Measurements from ENCODE around the gene OR4K15. TPM values are rescaled to one million over a fixed set of nuclear protein-coding genes. Genes with fewer than 3 reads are reported as not detected.
"Not testable (repeated sequence)": the region's sequence is repeated elsewhere in the genome, so short reads cannot be mapped to it uniquely, and the experiment has no call there.

The OR4K15 gene
- total RNA-seq (not detected), polyA plus RNA-seq (ENCODE audit: insufficient read depth in 1 of 8, insufficient read length in 8 of 8, low replicate concordance in 1 of 8) (not detected)
- long read RNA-seq, donor 1, result 0 reads
- long read RNA-seq, donor 2, result 0 reads
- long read RNA-seq, donor 3, result 0 reads
- long read RNA-seq, donor 4, result 0 reads
- long read RNA-seq, donor 5, result 0 reads
- long read RNA-seq, donor 6, result 0 reads
- long read RNA-seq, donor 7, result 0 reads
- long read RNA-seq, donor 8, result 0 reads
- long read RNA-seq, donor 9, result 0 reads
- long read RNA-seq, donor 10, result 0 reads
- long read RNA-seq, donor 11, result 0 reads

GRCh38 chr14:19975291-19975690, at the start of gene OR4K15:
OR4K15 (plus strand) TSS chr14:19975591; CDS start chr14:19975591, 0 bp downstream.
- Histone ChIP-seq H3K27ac (ENCODE audit: low read length) (no peak within 1 kb of the TSS), H3K4me3 (ENCODE audit: low read length) (no peak within 1 kb of the TSS), H3K27me3 (ENCODE audit: control insufficient read depth, insufficient read depth, low read length) (no peaks in the 10 kb centered on the region), H3K36me3 (ENCODE audit: control insufficient read depth, insufficient read depth, low read length) (no peaks in the 10 kb centered on the region), H3K4me1 (ENCODE audit: control insufficient read depth, insufficient read depth, low read length) (no peaks in the 10 kb centered on the region), H3K9me3 (replicated peaks; ENCODE audit: control insufficient read depth, low read depth, low read length) (peaks cover 6% of the 10 kb centered on the region)
- no CpG with 5 or more reads among the region's 3 CpGs for WGBS (ENCODE audit: insufficient coverage)
- DNase-seq, result no peak

GRCh38 chr14:19930617-19931016, 44.8 kb upstream of the OR4K15 start, which contains the start of gene OR4K1:
OR4K1 (plus strand) TSS chr14:19930917; CDS start chr14:19935667, 4,750 bp downstream.
- H3K4me3 ChIP-seq (ENCODE audit: low read length), result no peak within 1 kb of the TSS
- H3K4me1 ChIP-seq (ENCODE audit: control insufficient read depth, insufficient read depth, low read length), result no peaks in the 10 kb centered on the region
- H3K9me3 ChIP-seq (replicated peaks; ENCODE audit: control insufficient read depth, low read depth, low read length), result peaks cover 9% of the 10 kb centered on the region
- WGBS (ENCODE audit: insufficient coverage), result 60% methylated on average over 1 of the region's 3 CpGs
- no peaks in the 10 kb centered on the region for H3K27me3 ChIP-seq (ENCODE audit: control insufficient read depth, insufficient read depth, low read length)
- DNase-seq, result no peak
- H3K36me3 ChIP-seq (ENCODE audit: control insufficient read depth, insufficient read depth, low read length), result no peaks in the 10 kb centered on the region
- no peak within 1 kb of the TSS for H3K27ac ChIP-seq (ENCODE audit: low read length)

- no peak overlapping the region for H3K4me3 ChIP-seq (ENCODE audit: low read length)
- H3K4me1 ChIP-seq (ENCODE audit: control insufficient read depth, insufficient read depth, low read length), result no peaks in the 10 kb centered on the region
- no peaks in the 10 kb centered on the region for H3K27me3 ChIP-seq (ENCODE audit: control insufficient read depth, insufficient read depth, low read length)
- no peaks in the 10 kb centered on the region for H3K36me3 ChIP-seq (ENCODE audit: control insufficient read depth, insufficient read depth, low read length)
- no peak for DNase-seq
- H3K9me3 ChIP-seq (replicated peaks; ENCODE audit: control insufficient read depth, low read depth, low read length), result peaks cover 13% of the 10 kb centered on the region
- no peak overlapping the region for H3K27ac ChIP-seq (ENCODE audit: low read length)
- WGBS (ENCODE audit: insufficient coverage), result 83% methylated on average over 1 of the region's 1 CpG
Measured at GRCh38 chr14:19941668-19942067, 33.7 kb upstream of the OR4K15 start.

- H3K4me1 ChIP-seq (ENCODE audit: control insufficient read depth, insufficient read depth, low read length), result no peaks in the 10 kb centered on the region
- no peak for DNase-seq
- peaks cover 13% of the 10 kb centered on the region for H3K9me3 ChIP-seq (replicated peaks; ENCODE audit: control insufficient read depth, low read depth, low read length)
- H3K36me3 ChIP-seq (ENCODE audit: control insufficient read depth, insufficient read depth, low read length), result no peaks in the 10 kb centered on the region
- no CpG with 5 or more reads among the region's 3 CpGs for WGBS (ENCODE audit: insufficient coverage)
- no peak overlapping the region for H3K27ac ChIP-seq (ENCODE audit: low read length)
- no peaks in the 10 kb centered on the region for H3K27me3 ChIP-seq (ENCODE audit: control insufficient read depth, insufficient read depth, low read length)
- no peak overlapping the region for H3K4me3 ChIP-seq (ENCODE audit: low read length)
Measured at GRCh38 chr14:19947413-19948090, 27.8 kb upstream of the OR4K15 start.

GRCh38 chr14:19949218-19949617, 26.2 kb upstream of the OR4K15 start:
- no peaks in the 10 kb centered on the region for H3K4me1 ChIP-seq (ENCODE audit: control insufficient read depth, insufficient read depth, low read length)
- 40% methylated on average over 1 of the region's 2 CpGs for WGBS (ENCODE audit: insufficient coverage)

GRCh38 chr14:19969735-19970134, 5.7 kb upstream of the OR4K15 start:
- H3K9me3 ChIP-seq (replicated peaks; ENCODE audit: control insufficient read depth, low read depth, low read length); DNase-seq: not testable (repeated sequence)

More at GRCh38 chr14:19949218-19949617, 26.2 kb upstream of the OR4K15 start:
- H3K36me3 ChIP-seq (ENCODE audit: control insufficient read depth, insufficient read depth, low read length), result no peaks in the 10 kb centered on the region
- H3K4me3 ChIP-seq (ENCODE audit: low read length), result no peak overlapping the region
- no peaks in the 10 kb centered on the region for H3K27me3 ChIP-seq (ENCODE audit: control insufficient read depth, insufficient read depth, low read length)
- H3K9me3 ChIP-seq (replicated peaks; ENCODE audit: control insufficient read depth, low read depth, low read length), result peaks cover 17% of the 10 kb centered on the region
- no peak overlapping the region for H3K27ac ChIP-seq (ENCODE audit: low read length)
- DNase-seq, result no peak

GRCh38 chr14:19974844-19975243, 547 bp upstream of the OR4K15 start:
- Histone ChIP-seq H3K27me3 (ENCODE audit: control insufficient read depth, insufficient read depth, low read length) (no peaks in the 10 kb centered on the region), H3K4me1 (ENCODE audit: control insufficient read depth, insufficient read depth, low read length) (no peaks in the 10 kb centered on the region), H3K9me3 (replicated peaks; ENCODE audit: control insufficient read depth, low read depth, low read length) (peaks cover 5% of the 10 kb centered on the region), H3K4me3 (ENCODE audit: low read length) (no peak overlapping the region), H3K36me3 (ENCODE audit: control insufficient read depth, insufficient read depth, low read length) (no peaks in the 10 kb centered on the region), H3K27ac (ENCODE audit: low read length) (no peak overlapping the region)
- no peak for DNase-seq
- no CpG with 5 or more reads among the region's 1 CpG for WGBS (ENCODE audit: insufficient coverage)

More at GRCh38 chr14:19969735-19970134, 5.7 kb upstream of the OR4K15 start:
- no CpG with 5 or more reads among the region's 2 CpGs for WGBS (ENCODE audit: insufficient coverage)
- H3K36me3 ChIP-seq (ENCODE audit: control insufficient read depth, insufficient read depth, low read length); H3K27ac ChIP-seq (ENCODE audit: low read length); H3K27me3 ChIP-seq (ENCODE audit: control insufficient read depth, insufficient read depth, low read length); H3K4me3 ChIP-seq (ENCODE audit: low read length); H3K4me1 ChIP-seq (ENCODE audit: control insufficient read depth, insufficient read depth, low read length): not testable (repeated sequence)

- Histone ChIP-seq H3K27ac (ENCODE audit: low read length) (no peak overlapping the region), H3K27me3 (ENCODE audit: control insufficient read depth, insufficient read depth, low read length) (no peaks in the 10 kb centered on the region), H3K4me1 (ENCODE audit: control insufficient read depth, insufficient read depth, low read length) (no peaks in the 10 kb centered on the region), H3K36me3 (ENCODE audit: control insufficient read depth, insufficient read depth, low read length) (no peaks in the 10 kb centered on the region), H3K9me3 (replicated peaks; ENCODE audit: control insufficient read depth, low read depth, low read length) (peaks cover 20% of the 10 kb centered on the region), H3K4me3 (ENCODE audit: low read length) (no peak overlapping the region)
- DNase-seq, result no peak
- no CpG with 5 or more reads among the region's 2 CpGs for WGBS (ENCODE audit: insufficient coverage)
Measured at GRCh38 chr14:19993438-19993837, 18.0 kb downstream of the OR4K15 start.

- H3K27ac ChIP-seq (ENCODE audit: low read length), result no peak within 1 kb of the TSS
- H3K27me3 ChIP-seq (ENCODE audit: control insufficient read depth, insufficient read depth, low read length), result no peaks in the 10 kb centered on the region
- no peak within 1 kb of the TSS for H3K4me3 ChIP-seq (ENCODE audit: low read length)
Measured at GRCh38 chr14:20001863-20002262, 26.5 kb downstream of the OR4K15 start, which contains the start of gene OR4Q2. OR4Q2 (plus strand) TSS chr14:20002163.

GRCh38 chr14:20002319-20002718, 26.9 kb downstream of the OR4K15 start:
- Histone ChIP-seq H3K27me3 (ENCODE audit: control insufficient read depth, insufficient read depth, low read length) (no peaks in the 10 kb centered on the region), H3K36me3 (ENCODE audit: control insufficient read depth, insufficient read depth, low read length) (no peaks in the 10 kb centered on the region), H3K4me3 (ENCODE audit: low read length) (no peak overlapping the region), H3K27ac (ENCODE audit: low read length) (no peak overlapping the region), H3K4me1 (ENCODE audit: control insufficient read depth, insufficient read depth, low read length) (no peaks in the 10 kb centered on the region), H3K9me3 (replicated peaks; ENCODE audit: control insufficient read depth, low read depth, low read length) (peaks cover 18% of the 10 kb centered on the region)
- WGBS (ENCODE audit: insufficient coverage), result no CpG with 5 or more reads among the region's 7 CpGs
- DNase-seq, result no peak

More at GRCh38 chr14:20001863-20002262, 26.5 kb downstream of the OR4K15 start, which contains the start of gene OR4Q2:
- DNase-seq, result no peak
- Histone ChIP-seq H3K9me3 (replicated peaks; ENCODE audit: control insufficient read depth, low read depth, low read length) (peaks cover 14% of the 10 kb centered on the region), H3K36me3 (ENCODE audit: control insufficient read depth, insufficient read depth, low read length) (no peaks in the 10 kb centered on the region), H3K4me1 (ENCODE audit: control insufficient read depth, insufficient read depth, low read length) (no peaks in the 10 kb centered on the region)
